GM21381 (cell line): ENCODE measurements around the gene WDPCP.
"Not testable (repeated sequence)": the region's sequence is repeated elsewhere in the genome, so short reads cannot be mapped to it uniquely, and the experiment has no call there.

Source experiments
- ATAC-seq: cut with Tn5 transposase; IDR thresholded peaks from one replicate; pipeline ENCODE4 v1.9.1; 2021; ENCODE audit warnings: mild to moderate bottlenecking, moderate library complexity; ENCODE audit not compliant: unreplicated experiment

WDPCP gene

GRCh38 chr2:63272560-63272959 lies 315.7 kb downstream of the WDPCP start:
- no peak for ATAC-seq

GRCh38 chr2:63270717-63271116 lies 317.6 kb downstream of the WDPCP start:
- no peak for ATAC-seq

- no peak for ATAC-seq
Measured at GRCh38 chr2:63268946-63269345, 319.3 kb downstream of the WDPCP start.

- no peak for ATAC-seq
Measured at GRCh38 chr2:63261137-63261621, 327.1 kb downstream of the WDPCP start.

- no peak for ATAC-seq
Measured at GRCh38 chr2:63257473-63257872, 330.8 kb downstream of the WDPCP start.

GRCh38 chr2:63249161-63249560 lies 339.1 kb downstream of the WDPCP start:
- ATAC-seq, result no peak

- ATAC-seq, result no peak
Measured at GRCh38 chr2:63242747-63243146, 345.5 kb downstream of the WDPCP start.

- no peak for ATAC-seq
Measured at GRCh38 chr2:63225964-63226686, 362.2 kb downstream of the WDPCP start.

GRCh38 chr2:63218800-63219526 lies 369.3 kb downstream of the WDPCP start:
- ATAC-seq, result no peak

GRCh38 chr2:63195310-63195709 lies 393.0 kb downstream of the WDPCP start:
- ATAC-seq, result no peak

GRCh38 chr2:63194175-63194574 lies 394.1 kb downstream of the WDPCP start:
- no peak for ATAC-seq

GRCh38 chr2:63192889-63193774 lies 395.1 kb downstream of the WDPCP start:
- ATAC-seq, result no peak

GRCh38 chr2:63192169-63192888 lies 395.9 kb downstream of the WDPCP start:
- no peak for ATAC-seq

- peak; percentile 55 for ATAC-seq
Measured at GRCh38 chr2:63189026-63189425, 399.3 kb downstream of the WDPCP start.

GRCh38 chr2:63186331-63186730 lies 401.9 kb downstream of the WDPCP start:
- ATAC-seq, result no peak

GRCh38 chr2:63163161-63163820 lies 425.0 kb downstream of the WDPCP start:
- ATAC-seq, result no peak

- no peak for ATAC-seq
Measured at GRCh38 chr2:63159262-63159661, 429.0 kb downstream of the WDPCP start.

- ATAC-seq, result not testable (repeated sequence)
Measured at GRCh38 chr2:63136683-63137082, 451.6 kb downstream of the WDPCP start.

GRCh38 chr2:63132020-63132419 lies 456.3 kb downstream of the WDPCP start:
- ATAC-seq, result no peak

- no peak for ATAC-seq
Measured at GRCh38 chr2:63131196-63131595, 457.1 kb downstream of the WDPCP start.
